Osteocyte (in vitro differentiated cells): ENCODE measurements around the gene SF3A2. TPM values are rescaled to one million over a fixed set of nuclear protein-coding genes. Genes with fewer than 3 reads are reported as not detected.
"Not testable (repeated sequence)": the region's sequence is repeated elsewhere in the genome, so short reads cannot be mapped to it uniquely, and the experiment has no call there.

Source experiments
- DNase-seq: peaks from one replicate; pipeline ENCODE4 v3.0.0; 2021; ENCODE audit warnings: mixed read lengths; ENCODE audit not compliant: unreplicated experiment; ENCODE audit errors: extremely low spot score
- H3K27ac Mint-ChIP-seq: one replicate; pipeline ENCODE4 v1.8.0; 2021; ENCODE audit warnings: mild to moderate bottlenecking, mixed read lengths; ENCODE audit not compliant: unreplicated experiment
- H3K27me3 Mint-ChIP-seq: one replicate; pipeline ENCODE4 v1.8.0; 2021; ENCODE audit warnings: mixed read lengths; ENCODE audit not compliant: unreplicated experiment
- H3K36me3 Mint-ChIP-seq: one replicate; pipeline ENCODE4 v1.8.0; 2021; ENCODE audit warnings: mixed read lengths; ENCODE audit not compliant: unreplicated experiment
- H3K4me1 Mint-ChIP-seq: one replicate; pipeline ENCODE4 v1.8.0; 2021; ENCODE audit warnings: mixed read lengths; ENCODE audit not compliant: unreplicated experiment
- H3K4me3 Mint-ChIP-seq: one replicate; pipeline ENCODE4 v1.8.0; 2021; ENCODE audit warnings: mild to moderate bottlenecking, moderate library complexity, mixed read lengths; ENCODE audit not compliant: unreplicated experiment
- H3K9me3 Mint-ChIP-seq: one replicate; pipeline ENCODE4 v1.8.0; 2021; ENCODE audit warnings: mixed read lengths; ENCODE audit not compliant: unreplicated experiment
- CTCF ChIP-seq: fragments of 200-600 bp; sonication (generic); IDR thresholded peaks from 2 replicates; pipeline ENCODE4 v1.5.0; 2021; ENCODE audit warnings: antibody characterized with exemption, mild to moderate bottlenecking, moderate library complexity
- total RNA-seq: library from RNA; stranded (reverse); gene quantifications from 2 replicates; pipeline ENCODE4 v1.2.1, GENCODE V29; 2021

The SF3A2 gene
- total RNA-seq, 1 donor from 2014 or later, result 102 TPM

DNA sequence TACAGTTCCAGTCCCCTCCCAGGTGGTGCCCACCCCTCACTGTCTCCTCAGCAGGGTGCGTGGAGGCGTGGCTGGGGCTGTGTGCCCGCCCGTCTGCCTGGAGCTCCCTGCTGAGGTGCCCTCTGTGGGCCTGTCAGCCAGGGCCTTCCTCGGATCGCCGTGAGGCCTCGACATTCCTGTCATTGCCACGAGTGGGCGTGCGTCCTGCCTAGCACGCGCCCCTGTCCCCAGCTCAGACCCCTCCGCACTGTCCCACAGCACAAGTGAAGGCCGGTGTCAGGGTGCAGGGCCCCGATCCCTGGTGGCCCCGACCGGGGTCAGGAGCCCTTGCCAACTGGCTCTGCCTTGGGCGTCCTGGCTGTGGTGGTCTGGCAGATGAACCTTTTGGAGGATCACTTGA, 40.7 kb upstream of the SF3A2 start:
- DNase-seq, result no peak
- Mint-ChIP-seq H3K9me3 (no peaks in the 10 kb centered on the region), H3K27me3 (no peaks in the 10 kb centered on the region), H3K4me1 (peaks cover 5% of the 10 kb centered on the region), H3K4me3 (no peak overlapping the region), H3K27ac (no peak overlapping the region), H3K36me3 (peaks cover 17% of the 10 kb centered on the region)
- TF ChIP-seq CTCF, result no peak

GRCh38 chr19:2197270-2197669, 39.4 kb upstream of the SF3A2 start:
- H3K27ac Mint-ChIP-seq, result no peak overlapping the region
- H3K27me3 Mint-ChIP-seq, result no peaks in the 10 kb centered on the region
- no peaks in the 10 kb centered on the region for H3K9me3 Mint-ChIP-seq
- no peak overlapping the region for H3K4me3 Mint-ChIP-seq
- H3K36me3 Mint-ChIP-seq, result peaks cover 18% of the 10 kb centered on the region
- peaks cover 5% of the 10 kb centered on the region for H3K4me1 Mint-ChIP-seq
- DNase-seq, result no peak
- no peak for TF ChIP-seq CTCF

GRCh38 chr19:2198317-2198716, 38.3 kb upstream of the SF3A2 start:
- H3K27ac Mint-ChIP-seq, result no peak overlapping the region
- no peak for TF ChIP-seq CTCF
- peaks cover 12% of the 10 kb centered on the region for H3K36me3 Mint-ChIP-seq

DNA sequence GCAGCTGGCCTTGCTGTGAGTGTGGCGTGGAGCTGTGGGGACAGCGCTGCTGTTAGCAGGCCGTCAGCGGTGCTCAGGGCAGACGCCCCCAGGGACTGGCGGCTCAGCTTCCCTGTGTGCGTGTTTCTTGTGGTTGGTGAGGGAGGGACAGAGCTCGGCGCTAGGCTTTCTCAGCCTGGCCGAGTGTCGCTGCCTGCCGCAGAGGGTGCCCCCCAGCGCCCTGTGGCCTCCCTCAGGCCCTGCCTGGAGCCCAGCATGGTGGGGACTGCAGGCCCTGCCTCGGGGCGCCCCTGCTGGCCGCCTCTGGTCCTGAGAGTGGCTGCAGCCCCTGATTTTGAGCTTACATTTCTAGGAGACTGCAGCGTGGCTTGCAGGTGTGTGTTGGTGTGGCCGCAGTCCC, 37.4 kb upstream of the SF3A2 start:
- no peak overlapping the region for H3K4me3 Mint-ChIP-seq
- TF ChIP-seq CTCF, result no peak
- no peaks in the 10 kb centered on the region for H3K27me3 Mint-ChIP-seq
- H3K4me1 Mint-ChIP-seq, result peaks cover 5% of the 10 kb centered on the region
- no peak for DNase-seq
- H3K27ac Mint-ChIP-seq, result no peak overlapping the region
- H3K36me3 Mint-ChIP-seq, result peaks cover 13% of the 10 kb centered on the region
- no peaks in the 10 kb centered on the region for H3K9me3 Mint-ChIP-seq

More at GRCh38 chr19:2198317-2198716, 38.3 kb upstream of the SF3A2 start:
- H3K4me3 Mint-ChIP-seq, result no peak overlapping the region
- H3K4me1 Mint-ChIP-seq, result peaks cover 5% of the 10 kb centered on the region
- no peak for DNase-seq
- H3K27me3 Mint-ChIP-seq, result no peaks in the 10 kb centered on the region
- H3K9me3 Mint-ChIP-seq, result no peaks in the 10 kb centered on the region

DNA sequence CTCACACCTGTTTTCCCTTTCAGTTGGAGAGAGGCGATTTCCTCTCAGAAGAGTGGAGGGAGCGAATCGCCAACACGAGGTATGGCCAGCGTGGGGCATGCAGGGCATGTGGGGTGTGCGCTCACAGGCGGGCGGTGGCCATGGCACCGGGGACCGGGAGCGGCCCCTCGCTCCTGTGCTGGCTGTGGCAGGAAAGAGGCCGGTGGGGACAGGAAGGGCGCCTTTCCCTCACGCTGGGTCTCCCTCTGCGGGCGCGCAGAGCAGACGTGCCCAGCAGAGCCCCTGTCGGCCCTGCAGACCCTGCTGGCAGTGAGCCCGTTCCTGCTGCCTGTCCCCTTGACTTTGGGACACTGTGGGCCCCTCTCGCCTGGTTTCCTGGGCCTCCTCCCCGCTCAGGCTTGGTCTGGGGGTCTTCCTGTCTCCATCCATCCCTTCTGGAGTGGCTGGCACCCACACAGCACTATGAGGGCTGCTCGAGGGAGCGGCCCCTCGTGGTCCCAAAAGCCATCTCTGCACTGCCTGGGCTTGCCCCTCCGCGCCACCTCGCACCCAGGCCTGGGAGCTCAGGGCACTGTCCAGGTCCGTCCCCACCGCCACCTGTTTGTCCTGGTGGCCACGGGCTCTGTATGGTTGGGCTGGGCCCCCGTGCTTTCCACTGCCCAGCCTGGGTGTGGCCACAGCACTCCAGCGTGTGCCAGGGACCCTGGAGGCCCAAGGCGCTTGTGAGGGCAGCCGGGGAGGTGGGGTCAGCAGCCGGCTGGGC, 36.6 kb upstream of the SF3A2 start:
- Mint-ChIP-seq H3K36me3 (peaks cover 13% of the 10 kb centered on the region), H3K4me1 (peaks cover 5% of the 10 kb centered on the region)

DNA sequence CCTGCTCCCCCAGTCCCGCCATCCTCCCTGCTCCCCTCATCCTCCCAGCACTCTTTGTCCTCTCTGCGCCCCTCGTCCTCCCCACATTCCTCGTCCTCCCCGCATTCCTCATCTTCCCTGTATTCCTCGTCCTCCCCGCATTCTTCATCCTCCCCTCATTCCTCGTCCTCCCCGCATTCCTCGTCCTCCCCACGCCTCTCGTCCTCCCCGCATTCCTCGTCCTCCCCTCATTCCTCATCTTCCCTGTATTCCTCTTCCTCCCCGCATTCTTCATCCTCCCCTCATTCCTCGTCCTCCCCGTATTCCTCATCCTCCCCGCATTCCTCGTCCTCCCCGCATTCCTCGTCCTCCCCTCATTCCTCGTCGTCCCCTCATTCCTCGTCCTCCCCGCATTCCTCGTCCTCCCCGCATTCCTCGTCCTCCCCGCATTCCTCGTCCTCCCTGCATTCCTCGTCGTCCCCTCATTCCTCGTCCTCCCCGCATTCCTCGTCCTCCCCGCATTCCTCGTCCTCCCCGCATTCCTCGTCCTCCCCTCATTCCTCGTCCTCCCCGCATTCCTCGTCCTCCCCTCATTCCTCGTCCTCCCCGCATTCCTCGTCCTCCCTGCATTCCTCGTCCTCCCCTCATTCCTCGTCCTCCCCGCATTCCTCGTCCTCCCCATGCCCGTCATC, 35.9 kb upstream of the SF3A2 start:
- H3K27ac Mint-ChIP-seq, H3K27me3 Mint-ChIP-seq, H3K4me3 Mint-ChIP-seq, DNase-seq, H3K9me3 Mint-ChIP-seq: not testable (repeated sequence)
- Mint-ChIP-seq H3K4me1 (peaks cover 10% of the 10 kb centered on the region), H3K36me3 (peaks cover 11% of the 10 kb centered on the region)

More for the DNA sequence above, 36.6 kb upstream of the SF3A2 start:
- DNase-seq, result no peak
- Mint-ChIP-seq H3K9me3 (no peaks in the 10 kb centered on the region), H3K4me3 (no peak overlapping the region), H3K27ac (no peak overlapping the region), H3K27me3 (no peaks in the 10 kb centered on the region)
- TF ChIP-seq CTCF, result no peak
